Omental fat pad (tissue), 4 donors: Measurements from ENCODE around the gene TP63. TPM values are rescaled to one million over a fixed set of nuclear protein-coding genes. Genes with fewer than 3 reads are reported as not detected.
A peak's percentile ranks its signal among the peaks of the same experiment; 100 is the strongest.

Source experiments
- ATAC-seq: fragments of 150-250 bp; one replicate; pipeline ENCODE4 v1.9.1; 2016; ENCODE audit warnings: mild to moderate bottlenecking, moderate library complexity; ENCODE audit not compliant: low FRiP score
- DNase-seq: peaks from one replicate; pipeline ENCODE4 v3.0.0-alpha.2; 2019; ENCODE audit warnings: low spot score
- total RNA-seq, 4 donors: library from RNA; depleted of rRNA; stranded (reverse); fragments of >200 nt; gene quantifications; one replicate each; pipeline ENCODE4 v1.1.0, GENCODE V29; 2016
- TF ChIP-seq, protein P1 (sequence below), 3 donors: fragments of 450-650 bp; IDR thresholded peaks; one replicate each; pipeline ENCODE4 v1.5.1; 2016 to 2017; ENCODE audit warnings: antibody characterized with exemption in 3 of 3, mild to moderate bottlenecking in 3 of 3, moderate library complexity in 2 of 3

TP63 gene
- under 1 TPM in 2 of 4 donors, not detected in 2; 0.19 to 0.24 TPM for total RNA-seq

DNA sequence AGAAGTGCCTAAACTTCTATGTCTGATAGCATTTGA lies at the start of gene TP63:
Gene TP63 (plus strand): TSS at position 17 of the 36 bp plus-strand sequence. CDS start 127 bp downstream, outside the sequence.
- ATAC-seq (no peak), DNase-seq (no peak)
- TF ChIP-seq, protein P1, sequence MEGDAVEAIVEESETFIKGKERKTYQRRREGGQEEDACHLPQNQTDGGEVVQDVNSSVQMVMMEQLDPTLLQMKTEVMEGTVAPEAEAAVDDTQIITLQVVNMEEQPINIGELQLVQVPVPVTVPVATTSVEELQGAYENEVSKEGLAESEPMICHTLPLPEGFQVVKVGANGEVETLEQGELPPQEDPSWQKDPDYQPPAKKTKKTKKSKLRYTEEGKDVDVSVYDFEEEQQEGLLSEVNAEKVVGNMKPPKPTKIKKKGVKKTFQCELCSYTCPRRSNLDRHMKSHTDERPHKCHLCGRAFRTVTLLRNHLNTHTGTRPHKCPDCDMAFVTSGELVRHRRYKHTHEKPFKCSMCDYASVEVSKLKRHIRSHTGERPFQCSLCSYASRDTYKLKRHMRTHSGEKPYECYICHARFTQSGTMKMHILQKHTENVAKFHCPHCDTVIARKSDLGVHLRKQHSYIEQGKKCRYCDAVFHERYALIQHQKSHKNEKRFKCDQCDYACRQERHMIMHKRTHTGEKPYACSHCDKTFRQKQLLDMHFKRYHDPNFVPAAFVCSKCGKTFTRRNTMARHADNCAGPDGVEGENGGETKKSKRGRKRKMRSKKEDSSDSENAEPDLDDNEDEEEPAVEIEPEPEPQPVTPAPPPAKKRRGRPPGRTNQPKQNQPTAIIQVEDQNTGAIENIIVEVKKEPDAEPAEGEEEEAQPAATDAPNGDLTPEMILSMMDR (IDR thresholded peaks at IDR 0.05), result no peak

DNA sequence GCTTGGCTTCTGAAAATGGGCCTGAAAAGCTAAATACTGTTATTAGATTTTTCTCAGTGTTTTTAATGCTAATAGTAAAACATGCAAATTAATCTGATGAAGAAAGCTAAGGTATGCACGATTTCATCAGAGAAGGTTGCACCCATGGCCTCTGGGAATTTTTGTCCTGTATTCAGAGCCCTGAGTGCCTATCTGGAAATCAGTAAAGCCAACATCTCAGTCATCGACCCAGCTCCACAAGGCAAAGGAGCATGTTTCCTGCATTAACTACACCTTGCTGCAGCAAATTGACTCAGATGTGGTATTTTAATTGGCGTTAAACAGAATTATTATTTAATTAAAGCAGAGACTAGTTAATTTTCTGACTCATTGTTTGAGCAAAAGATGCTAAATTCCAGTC lies 49.0 kb upstream of the TP63 start:
- no peak for DNase-seq
- TF ChIP-seq, protein P1 (IDR thresholded peaks at IDR 0.05), result no peak
- ATAC-seq, result no peak

DNA sequence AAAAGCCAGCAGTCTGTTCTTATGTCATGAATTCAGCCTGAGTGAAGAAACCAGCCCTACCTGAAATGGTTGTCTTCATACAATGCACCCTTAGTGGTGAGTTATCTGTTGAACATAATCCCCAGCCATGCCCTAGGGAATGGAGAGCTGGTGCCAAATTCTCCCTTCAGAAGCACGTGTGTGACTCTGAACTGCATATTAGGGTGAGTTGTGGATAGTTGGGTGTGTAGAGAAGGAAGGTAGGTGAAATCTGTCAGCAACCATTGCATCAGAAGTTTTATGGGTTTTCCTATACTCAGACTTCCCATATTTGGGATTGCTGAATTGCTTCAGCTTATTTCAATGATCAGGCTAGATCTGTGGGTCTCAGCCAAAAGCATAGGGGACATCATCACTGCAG lies 46.5 kb upstream of the TP63 start:
- DNase-seq, result no peak
- ATAC-seq, result no peak
- TF ChIP-seq, protein P1 (IDR thresholded peaks at IDR 0.05), result no peak

DNA sequence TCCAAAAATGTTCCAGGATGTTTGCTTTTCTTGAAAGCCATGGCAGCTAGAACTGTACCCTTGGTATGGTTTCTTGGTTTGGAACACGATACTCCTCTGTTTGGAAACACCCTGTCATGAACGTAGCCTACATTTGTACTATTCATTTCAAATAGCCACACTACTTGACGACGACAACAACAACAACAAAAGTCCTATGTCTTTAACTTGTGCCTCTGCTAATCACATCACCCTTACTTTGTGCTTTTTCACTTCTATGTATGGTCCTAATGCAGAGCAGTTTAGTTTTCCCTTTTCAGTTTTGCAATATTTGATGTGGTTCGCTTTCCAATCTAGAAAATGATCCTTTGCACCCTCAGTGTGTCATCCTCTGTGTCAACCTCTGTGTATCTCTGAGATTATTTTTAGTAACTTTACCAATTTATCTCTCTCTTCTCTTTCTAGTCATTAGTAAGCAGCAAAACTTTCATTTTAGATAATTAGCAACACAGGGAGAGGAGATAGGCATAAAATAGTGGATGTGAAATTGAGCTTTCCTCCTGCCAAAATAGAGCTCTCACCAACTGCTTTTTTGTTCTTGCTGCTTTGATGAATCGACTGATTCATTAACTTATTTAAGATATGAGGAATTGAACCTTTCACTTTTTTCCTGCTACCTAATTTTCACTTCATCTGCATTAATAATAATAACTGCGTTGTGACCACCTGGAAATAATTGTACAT lies 44.1 kb upstream of the TP63 start:
- ATAC-seq, result no peak
- no peak for DNase-seq
- TF ChIP-seq, protein P1 (IDR thresholded peaks at IDR 0.05), result no peak

DNA sequence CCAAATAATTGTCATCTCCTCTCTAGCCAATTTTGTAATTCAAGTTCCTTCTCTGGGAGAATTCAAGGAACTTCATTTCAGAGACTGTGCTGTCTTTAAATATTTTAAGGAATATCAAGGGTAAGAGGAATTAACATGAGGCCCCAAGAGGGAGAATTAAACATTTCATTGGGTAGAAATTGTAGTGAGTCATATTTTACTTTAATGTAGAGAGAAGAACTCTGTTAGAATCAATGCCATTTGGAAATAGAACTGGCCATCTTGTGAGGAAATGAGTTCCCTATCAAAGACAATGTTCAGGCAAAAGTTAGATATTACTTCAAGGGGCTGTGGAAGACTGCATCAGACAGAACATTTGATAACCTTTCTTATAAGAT lies 43.5 kb upstream of the TP63 start:
- DNase-seq (no peak), ATAC-seq (no peak)
- TF ChIP-seq, protein P1 (IDR thresholded peaks at IDR 0.05), result no peak

DNA sequence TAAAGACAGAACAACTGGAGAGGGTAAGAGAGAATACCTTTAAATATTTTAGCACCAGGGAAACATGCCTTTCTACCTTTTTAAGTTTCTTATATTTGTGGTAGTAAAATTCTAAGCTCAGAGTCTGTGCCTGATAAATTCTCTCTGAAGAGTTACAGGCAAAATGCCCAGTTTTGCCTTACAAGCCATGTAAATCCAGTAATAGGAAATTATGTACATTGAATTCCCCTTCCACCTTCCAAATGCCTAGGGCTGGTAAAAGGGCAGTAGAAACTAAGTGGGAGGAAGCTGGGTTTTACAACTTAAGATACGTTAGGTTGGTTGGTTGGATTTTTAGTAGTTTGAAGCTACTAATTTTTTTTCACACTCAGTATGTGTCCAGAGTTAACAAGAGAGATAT lies 43.1 kb upstream of the TP63 start:
- ATAC-seq (no peak), DNase-seq (no peak)
- TF ChIP-seq, protein P1 (IDR thresholded peaks at IDR 0.05), result no peak

DNA sequence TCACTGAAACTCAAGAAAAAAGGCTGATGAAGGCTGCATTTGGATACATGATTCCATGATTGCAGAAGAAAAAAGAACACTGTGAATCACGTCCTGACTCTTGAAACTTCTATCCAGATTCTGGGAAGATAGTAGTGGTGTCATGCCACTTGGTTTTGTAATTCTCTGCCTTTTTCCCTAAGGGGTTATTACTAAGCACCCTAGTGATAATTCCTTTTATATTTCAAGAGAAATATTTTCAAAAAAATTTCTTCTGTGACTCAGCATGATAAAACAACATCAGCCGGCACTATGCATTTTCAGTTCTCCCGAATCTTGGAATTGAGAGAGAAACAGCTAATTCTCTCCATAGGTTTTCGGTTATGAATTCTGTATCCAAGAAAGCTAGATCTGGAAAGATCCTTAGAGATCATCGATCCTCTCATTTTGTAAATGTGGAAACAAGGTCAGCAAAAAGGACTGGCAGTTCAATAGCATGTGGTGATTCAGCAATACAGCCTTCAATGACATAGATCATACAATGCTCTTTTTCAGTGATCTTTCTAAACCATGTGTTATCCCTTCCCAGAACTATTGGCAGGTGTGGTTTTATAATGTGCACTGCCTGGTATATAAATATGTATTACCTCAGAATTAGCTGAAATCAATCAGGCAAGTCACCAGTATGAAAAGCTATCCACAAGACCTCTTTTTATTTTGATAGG lies 42.6 kb upstream of the TP63 start:
- TF ChIP-seq, protein P1 (IDR thresholded peaks at IDR 0.05), result no peak
- ATAC-seq (peak; percentile 96), DNase-seq (no peak)
